Non-pigmented ciliary epithelial cell (primary cell): ENCODE results near the gene SPAG4.

Source experiments
- DNase-seq: peaks from one replicate; pipeline ENCODE4 v3.0.0-alpha.2; 2010; ENCODE audit warnings: low read depth

The SPAG4 gene

DNA sequence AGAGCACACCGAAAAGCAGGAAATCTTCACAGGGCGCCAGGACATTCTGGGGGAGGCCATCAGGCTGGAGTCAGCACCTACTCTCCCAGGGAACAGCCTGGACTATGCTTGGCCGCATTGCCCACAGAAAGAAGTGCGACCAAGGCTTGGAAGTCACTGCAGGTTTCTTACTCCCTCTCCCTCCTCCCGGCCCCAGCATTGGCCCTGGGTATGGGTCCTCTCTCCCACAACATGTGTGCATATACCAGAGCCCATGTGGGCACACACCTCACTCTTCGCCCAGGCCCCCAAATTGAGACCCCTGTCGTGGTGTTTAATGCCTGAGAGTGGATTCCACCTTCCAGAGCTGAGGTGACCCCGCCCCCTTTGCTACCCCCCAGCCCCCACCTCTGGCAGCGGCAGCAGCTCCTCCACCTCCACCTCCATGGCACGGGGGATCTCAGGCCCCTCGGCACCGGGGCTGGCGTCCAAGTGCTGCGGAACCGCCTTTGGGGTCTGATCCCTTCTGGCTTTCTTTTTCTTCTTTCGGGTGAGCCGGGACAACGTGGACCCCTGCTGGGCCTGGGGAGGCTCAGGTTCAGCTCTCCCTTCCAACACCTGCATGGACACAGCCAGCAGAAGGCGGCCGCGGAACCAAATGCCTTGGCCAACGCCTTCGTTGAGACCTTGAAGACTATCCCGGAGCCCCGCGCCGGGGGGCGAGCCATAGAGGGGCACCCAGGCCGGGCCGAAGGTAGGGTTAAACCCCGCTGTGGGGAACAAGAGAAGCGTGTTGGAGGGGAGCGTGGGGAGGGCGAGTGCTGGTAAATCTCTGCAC lies 15.2 kb upstream of the SPAG4 start:
- no peak for DNase-seq

DNA sequence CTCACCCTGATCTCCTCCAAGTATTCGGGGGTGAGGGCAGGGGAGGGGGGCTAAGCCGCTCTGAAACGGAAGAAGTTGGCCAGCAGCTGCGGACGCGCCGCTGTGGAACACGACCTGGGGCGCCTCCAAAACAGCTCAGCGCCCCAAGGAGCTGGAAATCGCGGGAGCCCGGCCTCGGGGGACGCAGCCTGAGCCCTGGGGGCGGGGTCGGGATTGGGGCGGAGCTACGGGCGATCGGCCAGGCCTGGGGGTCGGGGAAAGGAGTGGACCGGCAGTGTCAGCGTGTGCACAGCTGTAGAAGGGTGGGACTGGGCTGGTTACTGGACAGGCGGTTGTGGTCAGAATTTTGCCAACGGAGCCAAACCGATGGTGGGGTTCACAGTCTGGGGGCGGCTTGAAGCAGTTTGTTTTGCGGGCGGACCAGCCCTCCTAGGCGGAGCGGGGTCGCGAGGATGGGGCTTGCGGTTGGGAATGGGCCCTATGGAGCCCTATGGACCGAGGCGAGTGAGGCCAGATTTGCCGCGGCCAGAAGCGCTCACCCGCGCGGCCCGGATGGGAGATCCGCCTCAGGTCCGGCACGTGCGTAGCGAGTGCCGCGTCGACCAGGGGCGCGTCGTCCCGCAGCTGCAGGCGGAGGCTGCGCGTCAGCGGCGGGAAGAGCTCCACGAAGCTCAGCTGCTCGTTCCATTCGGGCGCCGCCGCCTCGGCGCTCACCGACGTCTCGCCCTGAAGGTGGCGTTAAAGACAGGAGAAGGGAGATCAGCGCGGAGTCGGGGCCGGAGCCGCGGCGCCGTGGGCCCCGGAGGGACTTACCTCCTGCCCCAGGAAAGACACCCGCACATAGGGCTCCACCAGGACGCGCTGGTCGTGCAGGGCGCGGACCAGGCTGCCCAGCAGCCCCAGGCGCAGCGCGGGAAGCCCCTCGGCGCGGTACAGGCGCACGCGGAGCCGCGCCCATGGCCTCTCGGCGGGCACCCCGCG lies 14.3 kb upstream of the SPAG4 start:
- no peak for DNase-seq

DNA sequence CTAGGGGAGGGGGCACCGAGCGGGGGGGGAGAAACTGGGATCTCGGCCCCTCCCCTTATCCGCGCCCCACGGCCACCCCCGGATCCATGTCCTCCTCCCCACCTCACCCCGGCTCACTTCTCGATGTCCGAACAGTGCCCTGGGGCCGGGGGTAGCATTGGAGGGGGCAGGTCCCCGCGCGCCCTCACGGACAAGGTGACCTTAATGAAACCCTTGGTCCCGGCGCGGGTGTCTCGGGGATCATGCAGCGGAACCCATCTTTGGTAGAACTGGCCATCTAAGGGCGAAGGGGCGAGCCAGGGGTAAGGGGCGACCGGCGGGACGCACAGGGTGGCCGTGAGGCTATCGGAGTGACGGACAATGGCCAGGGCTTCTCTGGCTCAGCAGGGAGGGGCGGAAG lies 13.6 kb upstream of the SPAG4 start:
- DNase-seq: no peak

DNA sequence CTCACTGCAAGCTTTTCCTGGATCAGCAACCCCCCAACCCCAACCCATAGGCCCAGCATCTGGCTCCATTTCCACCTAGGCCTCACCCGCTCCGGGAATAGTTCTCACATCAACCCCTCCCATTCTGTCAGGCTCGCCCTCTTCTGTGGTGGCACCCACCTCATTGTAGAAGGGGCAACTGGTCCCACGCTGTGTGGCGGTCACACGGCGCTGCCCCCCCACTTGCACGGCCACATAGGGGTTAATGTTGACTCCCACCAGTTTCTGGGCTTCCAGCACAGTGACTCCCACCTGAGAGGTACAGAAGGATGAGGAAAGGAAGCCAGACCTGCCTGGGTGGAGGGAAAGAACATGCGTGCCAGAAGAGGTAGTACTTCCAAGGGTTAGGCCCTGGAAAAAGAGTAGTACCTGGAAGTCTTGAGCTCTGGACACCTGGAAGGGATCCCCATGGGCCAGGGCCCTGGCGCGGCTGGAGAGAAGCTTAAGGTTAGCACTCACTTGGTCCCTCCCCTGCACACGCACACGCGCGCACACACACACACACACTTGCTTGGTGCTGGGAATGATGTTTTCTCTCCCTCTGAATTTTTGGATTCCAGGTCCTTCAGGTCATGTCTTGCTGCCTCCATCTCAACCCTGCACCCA lies 12.7 kb upstream of the SPAG4 start:
- DNase-seq: no peak

DNA sequence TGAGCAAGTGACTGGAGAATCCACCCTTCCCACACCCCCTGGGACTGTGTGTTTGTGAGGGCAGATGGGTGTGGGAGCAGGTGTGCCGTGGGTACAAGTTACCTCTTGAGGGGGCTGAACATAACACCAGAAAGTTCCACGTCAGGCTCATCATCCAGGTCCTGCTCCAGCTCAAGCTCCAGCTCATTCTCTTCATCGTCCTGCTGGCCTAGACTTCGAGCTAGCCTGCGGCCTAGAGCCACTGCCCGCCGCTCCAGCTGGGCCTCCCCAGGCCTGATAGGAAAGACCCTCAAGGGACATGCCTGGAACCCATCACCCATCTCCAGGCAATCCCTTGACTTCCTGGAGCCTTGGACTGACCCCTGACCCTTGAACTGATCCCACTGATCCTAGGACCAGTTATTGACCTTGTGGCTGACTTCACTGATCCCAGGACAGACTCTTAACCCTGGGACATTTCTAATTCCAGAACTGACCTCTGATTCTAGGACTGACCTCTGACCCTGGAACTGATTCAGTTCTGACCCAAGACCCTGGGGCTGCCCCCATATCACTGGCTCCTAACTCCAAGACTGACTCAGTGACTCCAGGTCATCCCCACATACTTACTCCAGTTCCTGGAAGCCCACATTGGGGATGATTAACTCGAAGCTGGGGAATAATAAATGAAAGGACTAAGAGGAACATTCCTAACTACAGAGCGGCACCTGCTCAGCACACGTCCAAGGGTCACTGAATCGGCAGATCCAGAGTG lies 11.8 kb upstream of the SPAG4 start:
- DNase-seq: no peak

DNA sequence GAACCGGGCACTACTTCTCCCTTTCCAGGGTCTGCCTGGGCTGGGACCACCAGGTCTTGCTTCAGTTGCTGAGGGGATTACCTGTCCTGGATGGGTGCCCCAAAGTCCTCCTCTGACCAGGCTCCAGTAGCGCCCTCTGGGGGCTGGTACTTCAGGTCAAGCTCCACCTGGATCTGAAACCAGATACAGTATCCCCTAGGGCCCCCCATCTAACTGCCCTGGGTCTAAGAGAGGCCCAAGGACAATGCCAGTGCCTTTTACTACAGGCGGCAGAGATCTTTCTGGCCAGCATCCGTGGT lies 11.2 kb upstream of the SPAG4 start:
- DNase-seq: no peak

DNA sequence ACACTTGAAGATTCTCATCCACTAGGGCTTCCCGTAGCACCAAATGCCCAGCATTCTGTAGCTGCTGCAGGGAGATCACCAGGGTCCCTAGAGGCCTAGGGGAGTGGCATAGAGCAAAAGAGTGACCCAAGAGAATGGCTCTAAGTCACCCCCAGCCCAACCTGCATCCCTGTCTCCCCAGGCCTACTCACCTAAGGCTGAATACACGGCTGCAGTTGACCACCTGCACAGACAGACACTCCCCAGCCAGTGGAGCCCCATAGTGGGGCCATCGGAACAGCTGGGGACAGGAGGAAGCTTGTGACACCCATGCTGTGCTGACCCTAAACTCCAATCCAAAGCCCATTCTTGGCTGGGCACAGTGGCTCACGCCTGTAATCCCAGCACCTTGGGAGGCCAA lies 9.5 kb upstream of the SPAG4 start:
- no peak for DNase-seq

DNA sequence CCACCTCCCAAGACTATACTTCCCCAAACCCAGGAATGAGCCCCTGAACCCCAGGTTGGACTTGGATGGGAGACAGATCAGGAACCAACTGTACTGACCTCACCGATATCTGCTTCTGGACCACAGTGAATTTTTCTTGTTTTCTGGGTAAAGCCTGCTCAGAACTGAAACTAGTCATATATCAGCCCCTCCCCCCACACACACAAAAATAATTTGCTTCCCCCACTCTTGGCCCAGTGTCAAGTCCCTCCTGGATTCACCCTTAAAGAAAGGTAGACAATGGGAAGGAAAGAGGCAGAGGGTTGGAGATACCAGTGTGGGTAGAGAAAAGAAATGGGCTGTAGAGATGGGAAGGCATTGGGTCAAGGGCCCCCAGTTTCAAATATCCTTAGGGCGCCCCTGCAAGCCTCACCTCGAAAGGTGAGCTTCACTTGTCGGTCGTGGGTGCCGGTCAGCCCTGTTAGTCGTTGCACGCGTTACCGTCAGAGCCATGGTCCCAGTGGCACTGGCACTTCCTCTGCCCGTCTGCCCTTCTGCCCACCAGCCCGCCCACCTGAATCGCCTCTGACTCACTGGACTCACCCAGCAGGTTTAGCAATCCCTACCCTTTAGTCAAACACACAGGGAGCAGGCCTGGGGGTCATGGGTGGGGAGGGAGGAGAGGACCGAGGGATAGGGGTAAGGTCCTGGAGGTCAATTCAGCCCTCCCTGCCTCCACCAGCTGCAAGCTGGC lies 8.5 kb upstream of the SPAG4 start:
- no peak for DNase-seq

DNA sequence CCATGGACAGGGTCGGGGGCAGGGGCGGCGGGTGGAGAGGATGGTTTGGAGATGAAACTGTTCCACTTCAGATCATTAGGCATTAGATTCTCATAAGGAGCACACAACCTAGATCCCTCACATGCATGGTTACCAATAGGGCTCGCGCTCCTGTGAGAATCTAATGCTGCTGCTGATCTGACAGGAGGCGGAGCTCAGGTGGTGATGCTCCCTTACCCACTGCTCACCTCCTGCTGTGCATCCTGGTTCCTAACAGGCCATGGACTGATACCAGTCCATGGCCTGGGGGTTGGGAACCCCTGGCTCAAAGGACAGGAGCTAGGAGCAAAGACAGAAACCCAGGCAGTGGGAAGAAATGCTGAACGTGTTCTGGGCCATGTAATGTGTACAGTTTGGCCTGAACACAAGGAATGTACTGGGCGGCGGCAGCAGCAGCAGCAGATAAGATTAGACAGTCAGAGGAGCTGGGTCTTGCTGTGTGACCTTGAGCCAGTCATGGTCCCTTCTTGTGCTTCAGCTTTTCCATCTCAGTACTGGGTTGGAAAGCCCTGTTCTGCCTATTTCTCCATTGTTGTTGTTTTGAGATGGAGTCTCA lies 4.7 kb upstream of the SPAG4 start:
- DNase-seq: no peak

DNA sequence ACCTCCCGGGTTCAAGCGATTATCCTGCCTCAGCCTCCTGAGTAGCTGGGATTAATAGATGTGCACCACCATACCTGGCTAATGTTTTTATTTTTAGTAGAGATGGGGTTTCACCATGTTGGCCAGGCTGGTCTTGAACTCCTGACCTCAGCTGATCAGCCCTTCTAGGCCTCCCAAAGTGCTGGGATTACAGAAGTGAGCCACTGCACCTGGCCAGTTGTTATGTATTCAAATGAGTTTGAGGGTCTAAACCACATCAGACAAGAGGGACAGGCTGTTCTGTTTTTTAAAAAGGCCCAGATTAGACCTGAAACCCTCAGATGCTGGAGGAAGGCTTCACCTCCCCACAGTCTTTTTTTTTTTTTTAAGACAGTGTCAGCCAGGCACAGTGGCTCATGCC lies 4.1 kb upstream of the SPAG4 start:
- DNase-seq: no peak

DNA sequence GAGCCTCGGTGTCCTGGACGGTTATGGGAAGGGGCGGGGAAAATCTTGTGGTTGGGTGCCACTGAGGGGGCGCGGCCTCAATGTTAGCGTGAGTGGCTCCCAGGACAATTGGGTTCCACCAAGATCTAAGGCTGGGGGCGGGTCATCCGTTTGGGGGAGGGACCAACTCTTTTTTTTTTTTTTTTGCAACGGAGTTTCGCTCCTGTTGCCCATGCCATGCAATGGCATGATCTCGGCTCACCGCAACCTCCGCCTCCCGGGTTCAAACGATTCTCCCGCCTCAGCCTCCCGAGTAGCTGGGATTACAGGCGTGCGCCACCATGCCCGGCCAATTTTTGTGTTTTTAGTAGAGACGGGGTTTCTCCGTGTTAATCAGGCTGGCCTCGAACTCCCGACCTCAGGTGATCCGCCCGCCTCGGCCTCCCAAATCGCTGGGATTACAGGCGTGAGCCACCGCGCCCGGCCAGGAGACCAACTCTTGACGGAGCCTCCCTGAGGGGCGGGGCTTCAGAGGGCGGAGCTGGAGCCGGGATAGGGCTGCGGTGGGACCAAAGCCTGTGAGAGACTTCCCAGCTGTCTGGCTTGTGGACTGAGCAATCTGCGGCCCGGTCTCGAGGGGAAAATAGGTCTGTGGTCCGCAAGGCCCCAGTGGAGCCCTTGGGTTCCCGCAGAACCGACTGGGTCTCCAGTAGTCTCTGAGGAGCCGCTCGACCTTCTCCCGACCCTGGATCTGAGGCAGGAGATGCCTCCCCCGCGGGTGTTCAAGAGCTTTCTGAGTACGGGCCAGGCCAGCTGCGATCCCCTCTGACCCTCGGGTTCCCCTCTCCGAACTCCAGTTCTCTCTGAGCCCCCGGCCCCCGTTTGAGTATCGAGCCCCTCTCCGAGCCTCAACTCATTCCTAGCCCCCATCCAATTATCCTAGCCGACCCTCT lies 1.1 kb downstream of the SPAG4 start:
- DNase-seq: no peak

DNA sequence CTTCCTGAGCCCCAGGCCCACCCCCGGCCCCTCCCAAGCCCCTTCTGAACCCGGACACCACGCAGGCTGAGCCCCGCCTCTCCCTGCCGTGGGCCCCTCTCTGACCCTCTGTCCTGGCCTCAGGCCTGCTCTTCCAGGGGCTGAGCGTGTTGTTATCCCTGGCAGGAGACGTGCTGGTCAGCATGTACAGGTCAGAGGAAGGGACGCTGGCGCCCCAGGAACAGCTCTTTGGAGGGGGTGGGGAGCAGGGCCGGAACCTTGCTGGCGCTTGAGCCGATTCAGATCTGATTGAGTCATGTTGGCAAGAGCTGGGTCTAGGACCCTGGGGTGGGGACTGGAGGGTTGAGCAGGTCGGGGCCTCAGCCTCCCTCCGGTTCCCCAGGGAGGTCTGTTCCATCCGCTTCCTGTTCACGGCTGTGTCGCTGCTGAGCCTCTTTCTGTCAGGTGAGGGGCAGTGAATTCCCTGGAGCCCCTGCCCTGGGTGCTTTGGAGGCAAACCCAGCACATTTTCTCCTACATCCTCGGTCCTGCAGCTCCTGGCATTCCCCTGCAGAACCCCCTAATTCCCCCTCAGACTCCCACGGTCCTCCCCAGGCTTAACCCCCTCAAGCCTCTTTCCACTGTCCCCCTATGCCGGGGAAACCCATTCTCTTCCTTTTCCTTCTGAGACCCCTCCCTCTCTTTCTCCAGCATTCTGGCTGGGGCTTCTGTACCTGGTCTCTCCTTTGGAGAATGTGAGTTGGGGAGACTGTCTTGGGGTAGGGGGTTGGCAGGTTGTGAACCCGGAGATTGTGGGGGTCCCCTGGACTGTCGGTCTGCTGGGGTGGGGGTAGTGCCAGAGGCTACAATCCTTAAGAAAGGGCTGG lies 2.0 kb downstream of the SPAG4 start:
- no peak for DNase-seq

DNA sequence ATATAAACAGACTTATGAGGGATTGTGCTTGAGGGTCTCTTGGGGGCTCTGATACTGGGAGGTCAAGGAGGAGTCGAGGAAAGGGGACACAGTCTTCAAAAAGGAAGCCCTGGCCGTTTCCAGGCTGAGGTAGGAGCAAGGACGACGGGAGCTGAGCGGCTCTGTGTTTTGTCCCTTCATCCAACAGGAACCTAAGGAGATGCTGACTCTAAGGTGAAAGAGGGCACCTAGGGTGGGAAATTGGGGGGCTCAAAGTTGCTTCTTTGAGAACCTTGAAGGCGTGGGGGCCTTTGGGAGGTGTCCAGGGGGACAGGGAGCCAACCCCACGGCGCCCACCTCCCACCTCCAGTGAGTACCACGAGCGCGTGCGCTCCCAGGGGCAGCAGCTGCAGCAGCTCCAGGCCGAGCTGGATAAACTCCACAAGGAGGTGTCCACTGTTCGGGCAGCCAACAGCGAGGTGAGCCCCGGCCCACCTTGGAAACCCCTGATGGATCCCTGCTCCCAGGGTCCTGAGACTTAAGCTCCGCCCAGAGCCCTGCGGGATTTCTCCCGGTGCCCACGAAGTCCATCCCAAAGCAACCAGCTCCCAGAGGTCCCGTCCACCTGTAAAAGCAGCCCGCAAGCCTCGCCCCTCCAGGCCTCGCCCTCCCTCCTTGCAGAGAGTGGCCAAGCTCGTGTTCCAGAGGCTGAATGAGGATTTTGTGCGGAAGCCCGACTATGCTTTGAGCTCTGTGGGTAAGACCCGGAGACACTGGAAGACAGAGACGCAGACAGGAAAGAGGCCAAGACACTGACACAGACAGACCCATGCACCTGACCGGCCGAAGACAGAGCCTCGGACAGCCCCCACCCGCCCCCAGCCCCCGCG lies 2.9 kb downstream of the SPAG4 start:
- no peak for DNase-seq

DNA sequence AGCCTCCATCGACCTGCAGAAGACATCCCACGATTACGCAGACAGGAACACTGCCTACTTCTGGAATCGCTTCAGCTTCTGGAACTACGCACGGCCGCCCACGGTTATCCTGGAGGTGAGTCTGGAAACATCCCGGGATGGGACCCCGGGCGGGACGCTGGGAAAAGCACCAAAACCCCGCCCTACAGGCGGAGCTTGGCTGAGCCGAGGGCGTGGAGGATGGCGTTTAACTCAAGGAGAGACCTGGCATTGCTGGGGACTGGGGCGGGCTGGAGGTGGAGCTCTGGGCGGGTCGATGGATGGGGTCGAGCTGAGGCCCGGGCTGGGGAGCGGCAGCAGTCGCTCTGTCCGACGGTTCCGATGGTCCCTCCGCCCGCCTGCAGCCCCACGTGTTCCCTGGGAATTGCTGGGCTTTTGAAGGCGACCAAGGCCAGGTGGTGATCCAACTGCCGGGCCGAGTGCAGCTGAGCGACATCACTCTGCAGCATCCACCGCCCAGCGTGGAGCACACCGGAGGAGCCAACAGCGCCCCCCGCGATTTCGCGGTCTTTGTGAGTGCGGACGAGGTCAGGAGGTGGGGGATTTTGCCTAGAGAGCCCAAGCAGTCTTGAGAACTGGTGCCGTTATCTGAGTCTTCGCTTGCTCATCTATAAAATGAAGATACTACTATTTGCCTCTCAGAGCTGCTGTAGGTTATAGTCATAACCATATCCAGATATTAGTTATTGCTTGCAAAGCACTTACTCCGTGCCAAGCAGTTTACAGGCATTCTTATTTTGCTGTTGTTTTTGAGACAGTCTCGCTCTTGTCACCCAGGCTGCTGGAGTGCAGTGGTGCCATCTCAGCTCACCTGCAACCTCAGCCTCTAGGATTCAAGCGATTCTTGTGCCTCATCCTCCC lies 3.8 kb downstream of the SPAG4 start:
- no peak for DNase-seq

DNA sequence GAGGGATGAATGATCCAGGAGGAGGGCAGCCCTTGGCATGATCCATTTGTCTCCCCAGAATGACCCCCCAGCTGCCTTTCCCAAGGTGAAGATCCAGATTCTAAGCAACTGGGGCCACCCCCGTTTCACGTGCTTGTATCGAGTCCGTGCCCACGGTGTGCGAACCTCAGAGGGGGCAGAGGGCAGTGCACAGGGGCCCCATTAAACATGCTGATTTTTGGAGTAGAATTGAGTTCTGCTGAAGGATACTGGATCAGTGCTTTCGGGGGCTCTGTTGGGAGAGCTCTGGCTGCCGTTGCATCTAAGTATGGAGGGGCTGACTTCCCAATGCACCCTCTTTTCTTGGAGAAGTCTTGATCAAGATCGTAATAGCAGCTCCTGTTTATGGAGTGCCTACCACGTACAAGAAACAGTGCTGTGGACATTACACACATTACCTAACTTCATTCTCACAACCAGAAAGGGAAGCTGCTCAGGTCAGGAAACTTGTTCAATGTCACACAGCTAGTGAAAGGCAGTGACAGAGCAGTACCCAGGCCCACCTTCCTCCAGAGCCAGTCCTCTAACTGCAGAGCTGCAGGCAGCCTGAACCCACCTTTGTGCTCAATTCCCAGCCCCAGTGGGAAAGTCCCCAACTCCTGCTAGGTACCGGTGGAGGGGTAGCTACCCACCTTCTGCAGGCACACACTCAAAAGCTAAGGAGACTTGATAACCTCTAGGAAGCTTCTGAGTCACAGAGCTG lies 5.4 kb downstream of the SPAG4 start:
- DNase-seq: no peak

DNA sequence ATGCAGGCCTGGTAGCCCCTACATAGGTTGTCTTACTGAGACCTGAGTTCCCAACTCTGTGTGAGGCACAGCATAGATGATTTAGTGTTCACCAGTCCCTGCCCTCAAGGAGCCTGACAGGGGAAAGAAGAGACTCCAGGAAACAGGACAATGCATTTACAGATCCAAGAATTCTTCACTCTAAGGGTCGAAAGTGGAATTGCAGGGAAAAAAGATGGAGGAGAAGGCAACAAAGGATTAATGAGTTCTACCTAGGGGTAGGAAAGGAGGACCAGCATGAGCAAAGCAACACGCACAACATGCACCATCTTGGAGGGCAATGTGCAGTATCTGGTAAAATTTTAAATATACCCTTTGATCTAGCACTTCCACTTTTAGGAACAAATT lies 5.9 kb downstream of the SPAG4 start:
- no peak for DNase-seq
